Lower leg skin (tissue), 3 donors: Measurements from ENCODE around the gene TCERG1L.

Source experiments
- POLR2A ChIP-seq, 2 donors: fragments of 450-650 bp; IDR thresholded peaks; one replicate each; pipeline ENCODE4 v1.6.1; 2016 to 2017; ENCODE audit warnings: antibody characterized with exemption in 2 of 2, mild to moderate bottlenecking in 1 of 2, moderate library complexity in 1 of 2
- TF ChIP-seq, protein P1 (sequence below), 3 donors: fragments of 450-650 bp; IDR thresholded peaks; one replicate each; pipeline ENCODE4 v1.5.1; 2016; ENCODE audit warnings: antibody characterized with exemption in 3 of 3, mild to moderate bottlenecking in 3 of 3, moderate library complexity in 2 of 3

DNA sequence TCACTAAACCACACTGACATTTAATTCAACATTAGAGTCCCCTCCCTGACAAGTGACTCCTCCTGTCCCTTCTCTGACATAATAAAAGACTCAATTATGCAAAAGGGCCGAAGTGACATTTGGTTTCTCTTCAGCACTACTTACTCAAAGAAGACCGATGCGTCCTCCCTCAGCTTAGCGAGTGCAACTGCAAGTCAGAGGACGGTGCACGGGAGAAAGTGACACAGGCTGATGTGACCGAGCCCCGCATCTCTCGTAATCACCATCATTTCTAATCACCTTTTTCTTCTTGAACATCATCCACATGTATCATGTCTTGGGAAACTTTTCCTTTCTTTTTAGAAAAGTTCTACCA is 155.7 kb downstream of the TCERG1L start:
- no peak for TF ChIP-seq POLR2A (IDR thresholded peaks at IDR 0.05)
- TF ChIP-seq, protein P1, sequence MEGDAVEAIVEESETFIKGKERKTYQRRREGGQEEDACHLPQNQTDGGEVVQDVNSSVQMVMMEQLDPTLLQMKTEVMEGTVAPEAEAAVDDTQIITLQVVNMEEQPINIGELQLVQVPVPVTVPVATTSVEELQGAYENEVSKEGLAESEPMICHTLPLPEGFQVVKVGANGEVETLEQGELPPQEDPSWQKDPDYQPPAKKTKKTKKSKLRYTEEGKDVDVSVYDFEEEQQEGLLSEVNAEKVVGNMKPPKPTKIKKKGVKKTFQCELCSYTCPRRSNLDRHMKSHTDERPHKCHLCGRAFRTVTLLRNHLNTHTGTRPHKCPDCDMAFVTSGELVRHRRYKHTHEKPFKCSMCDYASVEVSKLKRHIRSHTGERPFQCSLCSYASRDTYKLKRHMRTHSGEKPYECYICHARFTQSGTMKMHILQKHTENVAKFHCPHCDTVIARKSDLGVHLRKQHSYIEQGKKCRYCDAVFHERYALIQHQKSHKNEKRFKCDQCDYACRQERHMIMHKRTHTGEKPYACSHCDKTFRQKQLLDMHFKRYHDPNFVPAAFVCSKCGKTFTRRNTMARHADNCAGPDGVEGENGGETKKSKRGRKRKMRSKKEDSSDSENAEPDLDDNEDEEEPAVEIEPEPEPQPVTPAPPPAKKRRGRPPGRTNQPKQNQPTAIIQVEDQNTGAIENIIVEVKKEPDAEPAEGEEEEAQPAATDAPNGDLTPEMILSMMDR (IDR thresholded peaks at IDR 0.05) = no peak
